K562 (cell line): ENCODE data around the gene MRPS35. TPM values are rescaled to one million over a fixed set of nuclear protein-coding genes. Genes with fewer than 3 reads are reported as not detected.

Source experiments
- CC2D1A ChIP-seq: fragments of 450-650 bp; IDR thresholded peaks from 2 replicates; pipeline ENCODE4 v1.6.1; 2017; ENCODE audit warnings: mild to moderate bottlenecking
- DPF2 ChIP-seq: fragments of 450-650 bp; IDR thresholded peaks from 2 replicates; pipeline ENCODE4 v1.6.1; 2016
- FOXJ3 ChIP-seq: sonication (generic); formaldehyde crosslinking; IDR thresholded peaks from 2 replicates; pipeline ENCODE4 v1.4.0; 2020; ENCODE audit warnings: mild to moderate bottlenecking, missing genetic modification reagents
- FOXK2 ChIP-seq, 2 experiments: fragments of 450-650 bp; IDR thresholded peaks in 1 of 2; conservative IDR thresholded peaks in 1 of 2; 2 replicates each; pipeline ENCODE4 v1.6.1; 2016; ENCODE audit warnings: low read depth in 2 of 2, mild to moderate bottlenecking in 1 of 2
- GABPB1 ChIP-seq: sonication (generic); formaldehyde crosslinking; IDR thresholded peaks from 2 replicates; pipeline ENCODE4 v1.8.0; 2022; ENCODE audit warnings: mild to moderate bottlenecking, missing genetic modification reagents
- HDAC2 ChIP-seq: fragments of 450-650 bp; IDR thresholded peaks from 2 replicates; pipeline ENCODE4 v1.6.1; 2016; ENCODE audit warnings: mild to moderate bottlenecking
- KDM2B ChIP-seq: fragments of 250-450 bp; sonication (Bioruptor Pico); IDR thresholded peaks from 2 replicates; pipeline ENCODE4 v1.8.0; 2021; ENCODE audit warnings: mild to moderate bottlenecking, moderate library complexity
- MTA2 ChIP-seq: fragments of 450-650 bp; IDR thresholded peaks from 2 replicates; pipeline ENCODE4 v1.6.1; 2016; ENCODE audit warnings: low read depth
- MTF1 ChIP-seq: fragments of 250-450 bp; sonication (Bioruptor Pico); IDR thresholded peaks from 2 replicates; pipeline ENCODE4 v1.9.0; 2021; ENCODE audit warnings: moderate library complexity, mild to moderate bottlenecking, inconsistent platforms, borderline replicate concordance
- MXI1 ChIP-seq: IDR thresholded peaks from 2 replicates; pipeline ENCODE4 v1.6.1; 2011; ENCODE audit warnings: low read depth, mild to moderate bottlenecking, improper control_type of control experiment, low read length
- MYBL2 ChIP-seq, 2 experiments: fragments of 450-650 bp in 1 of 2; sonication (generic) in 1 of 2; formaldehyde crosslinking in 1 of 2; IDR thresholded peaks; 2 replicates each; pipeline versions ENCODE4 v1.6.1 to v1.8.1; 2017 to 2022; ENCODE audit warnings: borderline replicate concordance in 1 of 2, inconsistent platforms in 1 of 2, low read depth in 1 of 2, mild to moderate bottlenecking in 1 of 2, missing genetic modification reagents in 1 of 2, moderate library complexity in 1 of 2
- NCOA1 ChIP-seq: fragments of 450-650 bp; IDR thresholded peaks from 2 replicates; pipeline ENCODE4 v1.6.1; 2016; ENCODE audit warnings: low read depth
- NFE2 ChIP-seq: IDR thresholded peaks from 2 replicates; pipeline ENCODE4 v1.6.1; 2014; ENCODE audit warnings: antibody characterized with exemption, low read depth
- NFYB ChIP-seq: IDR thresholded peaks from 2 replicates; pipeline ENCODE4 v1.6.1; 2011; ENCODE audit warnings: mild to moderate bottlenecking, moderate library complexity; ENCODE audit not compliant: insufficient read length; ENCODE audit errors: extremely low read depth
- PRMT5 ChIP-seq: sonication (generic); formaldehyde crosslinking; IDR thresholded peaks from 2 replicates; pipeline ENCODE4 v1.5.0; 2020; ENCODE audit warnings: missing genetic modification reagents
- SIX5 ChIP-seq, 2 experiments: IDR thresholded peaks; 2 replicates each; pipeline ENCODE4 v1.6.1; 2011; ENCODE audit warnings: low read length in 2 of 2, borderline replicate concordance in 1 of 2, low read depth in 1 of 2, mild to moderate bottlenecking in 1 of 2, moderate library complexity in 1 of 2; ENCODE audit not compliant: insufficient read depth in 1 of 2
- STAG1 ChIP-seq: sonication (generic); formaldehyde crosslinking; IDR thresholded peaks from 2 replicates; pipeline ENCODE4 v1.5.0; 2020; ENCODE audit warnings: missing genetic modification reagents, borderline replicate concordance
- SUPT5H ChIP-seq: fragments of 450-650 bp; IDR thresholded peaks from 2 replicates; pipeline ENCODE4 v1.6.1; 2016
- ZNF224 ChIP-seq: sonication (generic); formaldehyde crosslinking; IDR thresholded peaks from 2 replicates; pipeline ENCODE4 v1.8.0; 2022; ENCODE audit warnings: mild to moderate bottlenecking, missing genetic modification reagents
- ZNF324 ChIP-seq: fragments of 250-450 bp; sonication (Bioruptor Pico); IDR thresholded peaks from 2 replicates; pipeline ENCODE4 v1.4.0; 2020; ENCODE audit warnings: mild to moderate bottlenecking
- polyA plus RNA-seq, 8 experiments: library from polyadenylated mRNA; depleted of rRNA in 4 of 8; stranded (reverse) in 5 of 8; unstranded in 3 of 8; fragments of >200 nt; fragmentation: Nextera tagmentation in 2 of 8; fragmentation: Illumina TruSeq in 1 of 8; extraction: Ambion mirVana in 2 of 8; extraction: Trizol in 1 of 8; gene quantifications; 2 replicates each; pipeline versions ENCODE4 v1.2.1 to v1.2.3, GENCODE V29; 2011 to 2014; ENCODE audit warnings: inconsistent platforms in 1 of 8, missing spikeins in 1 of 8
- total RNA-seq, 7 experiments: library from RNA; depleted of rRNA in 6 of 7; stranded (reverse); fragments of >200 nt in 6 of 7; fragmentation: Illumina TruSeq in 2 of 7; extraction: Trizol in 2 of 7; gene quantifications; 2 replicates each; pipeline versions ENCODE4 v1.2.1 to v1.2.3, GENCODE V29; 2011 to 2021; ENCODE audit warnings: low replicate concordance in 1 of 7
- TF ChIP-seq, protein P1 (sequence below): sonication (generic); formaldehyde crosslinking; IDR thresholded peaks from 2 replicates; pipeline ENCODE4 v1.9.0; 2022; ENCODE audit warnings: mild to moderate bottlenecking, missing genetic modification reagents
- TF ChIP-seq, protein P2 (sequence below), 3 experiments: IDR thresholded peaks in 2 of 3; conservative IDR thresholded peaks in 1 of 3; 2 replicates each; pipeline ENCODE4 v1.5.1; 2011 to 2012; ENCODE audit warnings: low read length in 3 of 3, mild to moderate bottlenecking in 3 of 3, control low read depth in 2 of 3, improper control_type of control experiment in 1 of 3, inconsistent platforms in 1 of 3, low read depth in 1 of 3, mixed read lengths in 1 of 3, moderate library complexity in 1 of 3; ENCODE audit not compliant: insufficient read depth in 2 of 3
- TF ChIP-seq, protein P3 (sequence below), 2 experiments: fragments of 450-650 bp; IDR thresholded peaks; 2 replicates each; pipeline ENCODE4 v1.6.1; 2016
- TF ChIP-seq, protein P4 (sequence below): sonication (generic); formaldehyde crosslinking; IDR thresholded peaks from 2 replicates; pipeline ENCODE4 v1.8.0; 2022; ENCODE audit warnings: mild to moderate bottlenecking, low read depth, missing genetic modification reagents
- TF ChIP-seq, protein P5 (sequence below): sonication (generic); formaldehyde crosslinking; IDR thresholded peaks from 2 replicates; pipeline ENCODE4 v1.9.0; 2022; ENCODE audit warnings: mild to moderate bottlenecking, missing genetic modification reagents

Gene MRPS35
- total and polyA plus RNA-seq, 9 of the 15 experiments (the other 6 are each of a cell fraction or from before 2014, with no cell fraction given): 79.0 to 183 (median 114) TPM

DNA sequence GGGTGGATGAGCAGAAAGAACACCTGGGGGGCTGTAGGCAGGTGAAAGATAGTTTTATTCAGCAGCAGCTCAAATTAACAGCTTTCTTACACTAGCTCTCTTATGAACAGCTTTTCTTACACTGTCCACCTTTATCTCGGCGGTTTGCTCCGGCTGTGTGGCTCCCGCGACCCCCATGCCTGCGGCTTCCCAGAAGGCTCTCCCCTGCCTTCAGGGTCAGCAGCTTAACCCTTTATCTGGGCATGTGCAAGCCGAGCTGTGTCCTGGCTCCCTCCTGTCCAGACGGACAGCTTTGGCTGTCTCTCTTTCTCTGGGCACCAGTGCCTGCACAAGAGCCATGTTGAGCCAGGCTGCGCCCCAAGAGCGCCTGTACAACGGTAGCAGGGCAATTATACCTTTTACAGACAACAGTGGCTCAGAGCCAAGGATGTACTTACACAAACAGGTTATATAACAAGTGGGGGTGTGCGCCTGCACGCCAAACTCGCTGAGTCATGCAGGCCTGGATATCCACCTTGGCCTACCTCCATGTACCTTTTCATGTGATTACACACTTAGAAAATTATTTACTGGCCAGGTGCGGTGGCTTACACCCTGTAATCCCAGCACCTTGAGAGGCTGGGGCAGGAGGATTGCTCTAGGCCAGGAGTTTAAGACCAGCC lies 40.9 kb downstream of the MRPS35 start (continued):
- TF ChIP-seq, protein P1, sequence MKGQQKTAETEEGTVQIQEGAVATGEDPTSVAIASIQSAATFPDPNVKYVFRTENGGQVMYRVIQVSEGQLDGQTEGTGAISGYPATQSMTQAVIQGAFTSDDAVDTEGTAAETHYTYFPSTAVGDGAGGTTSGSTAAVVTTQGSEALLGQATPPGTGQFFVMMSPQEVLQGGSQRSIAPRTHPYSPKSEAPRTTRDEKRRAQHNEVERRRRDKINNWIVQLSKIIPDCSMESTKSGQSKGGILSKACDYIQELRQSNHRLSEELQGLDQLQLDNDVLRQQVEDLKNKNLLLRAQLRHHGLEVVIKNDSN (CRISPR knock-in tag): no peak
- TF ChIP-seq MTF1 (CRISPR knock-in tag) (no peak), SUPT5H (no peak), MXI1 (no peak), MYBL2 (IDR thresholded peaks at IDR 0.05; ENCODE audit: low read depth) (no peak), MYBL2 (CRISPR knock-in tag; IDR thresholded peaks at IDR 0.05; ENCODE audit: borderline replicate concordance) (no peak), PRMT5 (CRISPR knock-in tag) (no peak), NFYB (no peak), SIX5 (IDR thresholded peaks at IDR 0.05; ENCODE audit: borderline replicate concordance in 1 of 2, insufficient read depth in 1 of 2, low read depth in 1 of 2, low read length in 2 of 2) (no peak), MTA2 (no peak), ZNF224 (no peak), DPF2 (peak; percentile 50; the same call in 1 of the 2 replicates), ZNF324 (CRISPR knock-in tag) (no peak), NCOA1 (no peak), NFE2 (peak; percentile 91), STAG1 (CRISPR knock-in tag) (no peak), HDAC2 (no peak), FOXK2 (conservative IDR thresholded peaks at IDR 0.05 in 1 of 2, IDR thresholded peaks at IDR 0.05 in 1 of 2; ENCODE audit: low read depth in 2 of 2) (no peak), GABPB1 (no peak), FOXJ3 (CRISPR knock-in tag) (no peak), KDM2B (no peak), CC2D1A (no peak)
- TF ChIP-seq, protein P2, sequence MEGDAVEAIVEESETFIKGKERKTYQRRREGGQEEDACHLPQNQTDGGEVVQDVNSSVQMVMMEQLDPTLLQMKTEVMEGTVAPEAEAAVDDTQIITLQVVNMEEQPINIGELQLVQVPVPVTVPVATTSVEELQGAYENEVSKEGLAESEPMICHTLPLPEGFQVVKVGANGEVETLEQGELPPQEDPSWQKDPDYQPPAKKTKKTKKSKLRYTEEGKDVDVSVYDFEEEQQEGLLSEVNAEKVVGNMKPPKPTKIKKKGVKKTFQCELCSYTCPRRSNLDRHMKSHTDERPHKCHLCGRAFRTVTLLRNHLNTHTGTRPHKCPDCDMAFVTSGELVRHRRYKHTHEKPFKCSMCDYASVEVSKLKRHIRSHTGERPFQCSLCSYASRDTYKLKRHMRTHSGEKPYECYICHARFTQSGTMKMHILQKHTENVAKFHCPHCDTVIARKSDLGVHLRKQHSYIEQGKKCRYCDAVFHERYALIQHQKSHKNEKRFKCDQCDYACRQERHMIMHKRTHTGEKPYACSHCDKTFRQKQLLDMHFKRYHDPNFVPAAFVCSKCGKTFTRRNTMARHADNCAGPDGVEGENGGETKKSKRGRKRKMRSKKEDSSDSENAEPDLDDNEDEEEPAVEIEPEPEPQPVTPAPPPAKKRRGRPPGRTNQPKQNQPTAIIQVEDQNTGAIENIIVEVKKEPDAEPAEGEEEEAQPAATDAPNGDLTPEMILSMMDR (IDR thresholded peaks at IDR 0.05 in 2 of 3, conservative IDR thresholded peaks at IDR 0.05 in 1 of 3; ENCODE audit: insufficient read depth in 2 of 3, low read depth in 1 of 3, low read length in 3 of 3): no peak
- TF ChIP-seq, protein P3, sequence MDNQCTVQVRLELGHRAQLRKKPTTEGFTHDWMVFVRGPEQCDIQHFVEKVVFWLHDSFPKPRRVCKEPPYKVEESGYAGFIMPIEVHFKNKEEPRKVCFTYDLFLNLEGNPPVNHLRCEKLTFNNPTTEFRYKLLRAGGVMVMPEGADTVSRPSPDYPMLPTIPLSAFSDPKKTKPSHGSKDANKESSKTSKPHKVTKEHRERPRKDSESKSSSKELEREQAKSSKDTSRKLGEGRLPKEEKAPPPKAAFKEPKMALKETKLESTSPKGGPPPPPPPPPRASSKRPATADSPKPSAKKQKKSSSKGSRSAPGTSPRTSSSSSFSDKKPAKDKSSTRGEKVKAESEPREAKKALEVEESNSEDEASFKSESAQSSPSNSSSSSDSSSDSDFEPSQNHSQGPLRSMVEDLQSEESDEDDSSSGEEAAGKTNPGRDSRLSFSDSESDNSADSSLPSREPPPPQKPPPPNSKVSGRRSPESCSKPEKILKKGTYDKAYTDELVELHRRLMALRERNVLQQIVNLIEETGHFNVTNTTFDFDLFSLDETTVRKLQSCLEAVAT (IDR thresholded peaks at IDR 0.05): no peak
- TF ChIP-seq, protein P4, sequence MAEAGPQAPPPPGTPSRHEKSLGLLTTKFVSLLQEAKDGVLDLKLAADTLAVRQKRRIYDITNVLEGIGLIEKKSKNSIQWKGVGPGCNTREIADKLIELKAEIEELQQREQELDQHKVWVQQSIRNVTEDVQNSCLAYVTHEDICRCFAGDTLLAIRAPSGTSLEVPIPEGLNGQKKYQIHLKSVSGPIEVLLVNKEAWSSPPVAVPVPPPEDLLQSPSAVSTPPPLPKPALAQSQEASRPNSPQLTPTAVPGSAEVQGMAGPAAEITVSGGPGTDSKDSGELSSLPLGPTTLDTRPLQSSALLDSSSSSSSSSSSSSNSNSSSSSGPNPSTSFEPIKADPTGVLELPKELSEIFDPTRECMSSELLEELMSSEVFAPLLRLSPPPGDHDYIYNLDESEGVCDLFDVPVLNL (CRISPR knock-in tag): no peak
- TF ChIP-seq, protein P5, sequence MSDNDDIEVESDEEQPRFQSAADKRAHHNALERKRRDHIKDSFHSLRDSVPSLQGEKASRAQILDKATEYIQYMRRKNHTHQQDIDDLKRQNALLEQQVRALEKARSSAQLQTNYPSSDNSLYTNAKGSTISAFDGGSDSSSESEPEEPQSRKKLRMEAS: no peak
